GM12878 (cell line): ENCODE measurements around the gene RELT. TPM values are rescaled to one million over a fixed set of nuclear protein-coding genes. Genes with fewer than 3 reads are reported as not detected.

Experiments used
- ASH2L ChIP-seq: fragments of 300-600, 200-600 bp; sonication (generic); IDR thresholded peaks from 2 replicates; pipeline ENCODE4 v1.6.1; 2017; ENCODE audit warnings: low read depth, mild to moderate bottlenecking, borderline replicate concordance
- ATF3 ChIP-seq: IDR thresholded peaks from 2 replicates; pipeline ENCODE4 v1.6.1; 2011; ENCODE audit warnings: low read depth, mild to moderate bottlenecking, low read length, moderate library complexity, borderline replicate concordance; ENCODE audit errors: extremely low read depth
- BMI1 ChIP-seq: fragments of 450-650 bp; IDR thresholded peaks from 2 replicates; pipeline ENCODE4 v1.6.1; 2016; ENCODE audit warnings: mild to moderate bottlenecking, moderate library complexity, borderline replicate concordance
- CREB1 ChIP-seq: IDR thresholded peaks from 2 replicates; pipeline ENCODE4 v1.6.1; 2012; ENCODE audit warnings: low read depth, mild to moderate bottlenecking, inconsistent platforms
- E2F8 ChIP-seq: fragments of 450-650 bp; IDR thresholded peaks from 2 replicates; pipeline ENCODE4 v1.6.1; 2018; ENCODE audit warnings: mild to moderate bottlenecking, low read depth, moderate library complexity; ENCODE audit not compliant: partially characterized antibody
- ELK1 ChIP-seq: IDR thresholded peaks from 2 replicates; pipeline ENCODE4 v1.6.1; 2012; ENCODE audit warnings: low read depth, low read length, improper control_type of control experiment
- ETV6 ChIP-seq, 2 experiments: fragments of 450-650 bp in 1 of 2; IDR thresholded peaks in 1 of 2; conservative IDR thresholded peaks in 1 of 2; 2 replicates each; pipeline ENCODE4 v1.6.1; 2014; ENCODE audit warnings: antibody characterized with exemption in 1 of 2, borderline replicate concordance in 1 of 2, low read depth in 1 of 2, mild to moderate bottlenecking in 1 of 2, moderate library complexity in 1 of 2
- FOXK2 ChIP-seq: fragments of 450-650 bp; IDR thresholded peaks from 2 replicates; pipeline ENCODE4 v1.6.1; 2017; ENCODE audit warnings: mild to moderate bottlenecking, moderate library complexity
- HCFC1 ChIP-seq: fragments of 150-350 bp; IDR thresholded peaks from 2 replicates; pipeline ENCODE4 v1.6.1; 2014; ENCODE audit warnings: low read length
- HDGF ChIP-seq: fragments of 450-650 bp; IDR thresholded peaks from 2 replicates; pipeline ENCODE4 v1.6.1; 2016; ENCODE audit warnings: antibody characterized with exemption
- HSF1 ChIP-seq: fragments of 150-350 bp; IDR thresholded peaks from 2 replicates; pipeline ENCODE4 v1.6.1; 2014; ENCODE audit warnings: mild to moderate bottlenecking, low read depth, low read length
- IRF4 ChIP-seq: IDR thresholded peaks from 2 replicates; pipeline ENCODE4 v1.6.1; 2011; ENCODE audit warnings: low read depth, low read length
- KDM1A ChIP-seq: fragments of 200-600 bp; sonication (generic); IDR thresholded peaks from 2 replicates; pipeline ENCODE4 v1.6.1; 2016; ENCODE audit warnings: borderline replicate concordance
- MAX ChIP-seq: IDR thresholded peaks from 2 replicates; pipeline ENCODE4 v1.6.1; 2012; ENCODE audit warnings: low read depth, low read length, improper control_type of control experiment
- NR2C1 ChIP-seq: fragments of 450-650 bp; IDR thresholded peaks from 2 replicates; pipeline ENCODE4 v1.6.1; 2017; ENCODE audit warnings: antibody characterized with exemption, mild to moderate bottlenecking, moderate library complexity
- RAD51 ChIP-seq: fragments of 450-650 bp; IDR thresholded peaks from 2 replicates; pipeline ENCODE4 v1.6.1; 2016; ENCODE audit warnings: moderate library complexity, mild to moderate bottlenecking, inconsistent platforms
- RELA ChIP-seq: fragments of 450-650 bp; IDR thresholded peaks from 2 replicates; pipeline ENCODE4 v1.8.0; 2014; ENCODE audit warnings: borderline replicate concordance; ENCODE audit not compliant: partially characterized antibody
- RFX5 ChIP-seq: IDR thresholded peaks from 2 replicates; pipeline ENCODE4 v1.6.1; 2011; ENCODE audit warnings: low read depth, low read length, improper control_type of control experiment
- SMARCA5 ChIP-seq: fragments of 450-650 bp; IDR thresholded peaks from 2 replicates; pipeline ENCODE4 v1.6.1; 2017; ENCODE audit warnings: mild to moderate bottlenecking
- STAT1 ChIP-seq: fragments of 450-650 bp; conservative IDR thresholded peaks from 2 replicates; pipeline ENCODE4 v1.6.1; 2014; ENCODE audit warnings: antibody characterized with exemption, mild to moderate bottlenecking
- SUZ12 ChIP-seq: fragments of 200-600 bp; sonication (generic); IDR thresholded peaks from one replicate; pipeline ENCODE4 v1.6.1; 2018; ENCODE audit warnings: antibody characterized with exemption, mild to moderate bottlenecking; ENCODE audit not compliant: unreplicated experiment
- TARDBP ChIP-seq: IDR thresholded peaks from 2 replicates; pipeline ENCODE4 v1.6.1; 2016; ENCODE audit warnings: borderline replicate concordance
- USF2 ChIP-seq: IDR thresholded peaks from 2 replicates; pipeline ENCODE4 v1.6.1; 2011; ENCODE audit warnings: low read depth, low read length, improper control_type of control experiment, borderline replicate concordance
- ZNF217 ChIP-seq: fragments of 450-650 bp; IDR thresholded peaks from 2 replicates; pipeline ENCODE4 v1.6.1; 2017; ENCODE audit warnings: antibody characterized with exemption, mild to moderate bottlenecking
- polyA plus RNA-seq, 11 experiments: library from polyadenylated mRNA; depleted of rRNA in 4 of 11; unstranded in 6 of 11; stranded (reverse) in 5 of 11; fragments of >200 nt; fragmentation: Nextera tagmentation in 4 of 11; fragmentation: Illumina TruSeq in 1 of 11; extraction: Ambion mirVana in 4 of 11; extraction: Trizol in 1 of 11; gene quantifications; 1 replicate in 1 of 11; 2 replicates in 10 of 11; pipeline versions ENCODE4 v1.2.1 to v1.2.3, GENCODE V29; 2011 to 2016; ENCODE audit warnings: inconsistent platforms in 2 of 11, missing spikeins in 2 of 11, low read depth in 1 of 11
- total RNA-seq, 4 experiments: library from RNA; depleted of rRNA in 3 of 4; stranded (reverse); fragments of >200 nt in 3 of 4; fragmentation: Illumina TruSeq in 1 of 4; extraction: Trizol in 1 of 4; gene quantifications; 2 replicates each; pipeline versions ENCODE4 v1.2.1 to v1.2.3, GENCODE V29; 2013 to 2021

The RELT gene
- total and polyA plus RNA-seq, 10 of the 15 experiments (the other 5 are each of a cell fraction or from before 2014, with no cell fraction given) = 1.2 to 28.5 (median 10.8) TPM

- peak; percentile 71 for TF ChIP-seq ELK1
- TF ChIP-seq STAT1 = no peak
- TF ChIP-seq RFX5 = no peak
- TF ChIP-seq FOXK2 = no peak
- TF ChIP-seq ASH2L = no peak
- no peak for TF ChIP-seq BMI1
- TF ChIP-seq CREB1 = no peak
- peak; percentile 90 for TF ChIP-seq SMARCA5
- no peak for TF ChIP-seq USF2
- 0 out of 2 replicates have a peak, but pooled peaks have one; percentile 25 for TF ChIP-seq KDM1A
- TF ChIP-seq E2F8 = no peak
- no peak for TF ChIP-seq ATF3
- no peak for TF ChIP-seq IRF4
- no peak for TF ChIP-seq RELA
- no peak for TF ChIP-seq HSF1
- no peak for TF ChIP-seq TARDBP
- TF ChIP-seq ZNF217 = no peak
- no peak for TF ChIP-seq MAX
- no peak; a peak in 1 of 4 replicates for TF ChIP-seq ETV6 (conservative IDR thresholded peaks at IDR 0.05 in 1 of 2, IDR thresholded peaks at IDR 0.05 in 1 of 2; ENCODE audit: borderline replicate concordance in 1 of 2, low read depth in 1 of 2)
- TF ChIP-seq SUZ12 = no peak
- no peak for TF ChIP-seq HCFC1
- no peak for TF ChIP-seq NR2C1
- TF ChIP-seq HDGF = 0 out of 2 replicates have a peak, but pooled peaks have one; percentile 12
- TF ChIP-seq RAD51 = no peak
Observed at GRCh38 chr11:73326929-73327811, 49.0 kb upstream of the RELT start (continued).
